ENCODE measurements around the gene NUP85. TPM values are rescaled to one million over a fixed set of nuclear protein-coding genes. Genes with fewer than 3 reads are reported as not detected.

The NUP85 gene
- total RNA-seq, 2 donors from 2014 or later = 30.3 to 39.3 TPM

DNA sequence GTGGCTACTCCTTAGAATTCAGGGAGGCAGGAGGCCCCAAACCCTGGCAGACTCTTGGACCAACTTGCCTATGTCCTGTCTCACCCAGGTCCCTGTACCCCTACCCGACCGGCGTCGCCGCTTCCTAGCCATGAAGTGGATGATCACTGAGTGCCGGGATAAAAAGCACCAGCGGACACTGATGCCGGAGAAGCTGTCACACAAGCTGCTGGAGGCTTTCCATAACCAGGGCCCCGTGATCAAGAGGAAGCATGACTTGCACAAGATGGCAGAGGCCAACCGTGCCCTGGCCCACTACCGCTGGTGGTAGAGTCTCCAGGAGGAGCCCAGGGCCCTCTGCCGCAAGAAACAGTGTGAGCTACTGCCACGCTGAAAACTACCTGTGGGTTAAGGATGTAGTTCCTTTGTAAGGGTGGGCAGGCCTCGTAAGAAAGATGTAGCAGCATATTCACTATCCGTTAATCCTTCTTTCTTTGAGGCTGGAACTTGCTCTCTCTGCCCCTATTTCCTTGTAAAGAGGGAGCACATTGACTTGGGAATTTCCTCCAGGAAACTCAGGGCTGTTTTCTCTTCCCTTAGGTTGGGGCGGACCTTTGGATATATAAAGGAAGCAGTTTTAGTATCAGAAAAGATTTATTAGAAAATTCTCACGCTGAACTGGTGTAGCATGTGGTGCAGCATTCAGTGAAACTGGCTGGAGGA lies 60.3 kb downstream of the NUP85 start:
- Histone ChIP-seq H3K36me3 (peaks cover 19% of the 10 kb centered on the region), H3K27ac (no peak overlapping the region), H3K27me3 (replicated peaks; ENCODE audit: insufficient read depth) (no peaks in the 10 kb centered on the region), H3K4me1 (ENCODE audit: control insufficient read depth in 1 of 2, low read depth in 2 of 2) (peaks cover 11 to 20% of the 10 kb centered on the region in 2 donors), H3K4me3 (no peak overlapping the region), H3K9me3 (no peaks in the 10 kb centered on the region)
- TF ChIP-seq, protein P1, sequence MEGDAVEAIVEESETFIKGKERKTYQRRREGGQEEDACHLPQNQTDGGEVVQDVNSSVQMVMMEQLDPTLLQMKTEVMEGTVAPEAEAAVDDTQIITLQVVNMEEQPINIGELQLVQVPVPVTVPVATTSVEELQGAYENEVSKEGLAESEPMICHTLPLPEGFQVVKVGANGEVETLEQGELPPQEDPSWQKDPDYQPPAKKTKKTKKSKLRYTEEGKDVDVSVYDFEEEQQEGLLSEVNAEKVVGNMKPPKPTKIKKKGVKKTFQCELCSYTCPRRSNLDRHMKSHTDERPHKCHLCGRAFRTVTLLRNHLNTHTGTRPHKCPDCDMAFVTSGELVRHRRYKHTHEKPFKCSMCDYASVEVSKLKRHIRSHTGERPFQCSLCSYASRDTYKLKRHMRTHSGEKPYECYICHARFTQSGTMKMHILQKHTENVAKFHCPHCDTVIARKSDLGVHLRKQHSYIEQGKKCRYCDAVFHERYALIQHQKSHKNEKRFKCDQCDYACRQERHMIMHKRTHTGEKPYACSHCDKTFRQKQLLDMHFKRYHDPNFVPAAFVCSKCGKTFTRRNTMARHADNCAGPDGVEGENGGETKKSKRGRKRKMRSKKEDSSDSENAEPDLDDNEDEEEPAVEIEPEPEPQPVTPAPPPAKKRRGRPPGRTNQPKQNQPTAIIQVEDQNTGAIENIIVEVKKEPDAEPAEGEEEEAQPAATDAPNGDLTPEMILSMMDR (IDR thresholded peaks at IDR 0.05) = no peak
- no peak for DNase-seq (ENCODE audit: low spot score)
- ATAC-seq (ENCODE audit: insufficient number of reproducible peaks, low FRiP score, low read depth) = no peak

DNA sequence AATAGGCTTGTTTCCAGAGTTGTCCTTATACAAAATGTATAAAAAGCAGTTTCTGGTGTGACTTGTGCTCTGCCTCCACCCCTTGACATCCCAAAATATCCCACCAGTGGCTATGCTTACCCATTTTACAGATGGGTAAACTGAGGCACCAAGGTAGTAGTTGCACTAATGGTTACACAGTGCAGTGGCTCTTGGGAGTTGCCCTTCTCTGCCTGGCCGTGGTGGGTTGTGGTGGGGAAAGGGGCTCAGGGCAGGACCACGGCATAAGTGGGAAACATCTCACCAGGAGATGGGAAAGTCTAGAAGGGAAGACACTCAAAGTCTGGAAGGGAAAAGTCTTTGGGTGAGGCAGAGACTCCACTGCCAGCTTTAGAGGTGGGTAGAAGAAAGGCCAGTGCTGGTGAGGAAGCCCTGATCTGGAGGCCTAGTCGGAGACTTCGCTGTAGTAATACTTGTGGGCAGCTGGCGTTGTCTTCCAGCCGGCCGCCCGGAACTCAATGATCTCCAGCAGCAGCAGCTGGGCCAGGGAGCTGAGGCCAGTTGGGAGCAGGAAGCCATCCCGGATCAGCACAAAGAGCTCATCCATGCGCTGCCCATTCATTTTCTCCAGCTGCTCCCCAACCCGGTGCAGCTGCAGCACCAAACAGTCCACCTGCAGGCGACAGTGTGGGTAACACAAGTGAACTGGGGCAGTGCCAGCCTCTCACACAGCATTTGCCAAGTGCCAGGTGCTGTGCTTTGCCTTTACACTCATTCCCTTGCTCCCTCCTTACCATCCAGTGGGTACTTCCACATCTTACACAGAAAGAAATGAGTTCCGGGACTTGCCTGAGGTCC lies 61.1 kb downstream of the NUP85 start:
- DNase-seq (ENCODE audit: low spot score) (no peak), ATAC-seq (ENCODE audit: insufficient number of reproducible peaks, low FRiP score, low read depth) (no peak)
- Histone ChIP-seq H3K27me3 (replicated peaks; ENCODE audit: insufficient read depth) (no peaks in the 10 kb centered on the region), H3K36me3 (peaks cover 19% of the 10 kb centered on the region), H3K4me3 (no peak overlapping the region), H3K27ac (no peak overlapping the region), H3K4me1 (ENCODE audit: control insufficient read depth in 1 of 2, low read depth in 2 of 2) (peaks cover 11 to 17% of the 10 kb centered on the region in 2 donors), H3K9me3 (no peaks in the 10 kb centered on the region)
- TF ChIP-seq, protein P1 (IDR thresholded peaks at IDR 0.05) = no peak

DNA sequence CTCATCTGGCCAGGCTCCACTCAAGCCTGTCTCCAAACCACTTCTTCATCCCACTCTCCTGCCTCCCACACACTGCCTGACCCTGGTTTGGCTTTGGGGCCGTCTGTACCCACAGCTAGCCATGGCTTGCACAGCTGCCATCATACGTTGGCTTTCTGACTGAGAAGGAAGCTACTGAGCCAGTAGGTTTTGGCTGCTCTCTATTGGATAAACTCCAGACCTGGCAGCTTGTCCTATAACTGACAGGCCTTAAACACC lies 61.6 kb downstream of the NUP85 start:
- DNase-seq (ENCODE audit: low spot score) = no peak
- no peak overlapping the region for H3K4me3 ChIP-seq
- no peaks in the 10 kb centered on the region for H3K27me3 ChIP-seq (replicated peaks; ENCODE audit: insufficient read depth)
- no peak overlapping the region for H3K27ac ChIP-seq
- H3K4me1 ChIP-seq (ENCODE audit: control insufficient read depth in 1 of 2, low read depth in 2 of 2) = peaks cover 13 to 21% of the 10 kb centered on the region in 2 donors
- H3K9me3 ChIP-seq = no peaks in the 10 kb centered on the region
- TF ChIP-seq, protein P1 (IDR thresholded peaks at IDR 0.05) = no peak
- no peak for ATAC-seq (ENCODE audit: insufficient number of reproducible peaks, low FRiP score, low read depth)
- peaks cover 19% of the 10 kb centered on the region for H3K36me3 ChIP-seq

DNA sequence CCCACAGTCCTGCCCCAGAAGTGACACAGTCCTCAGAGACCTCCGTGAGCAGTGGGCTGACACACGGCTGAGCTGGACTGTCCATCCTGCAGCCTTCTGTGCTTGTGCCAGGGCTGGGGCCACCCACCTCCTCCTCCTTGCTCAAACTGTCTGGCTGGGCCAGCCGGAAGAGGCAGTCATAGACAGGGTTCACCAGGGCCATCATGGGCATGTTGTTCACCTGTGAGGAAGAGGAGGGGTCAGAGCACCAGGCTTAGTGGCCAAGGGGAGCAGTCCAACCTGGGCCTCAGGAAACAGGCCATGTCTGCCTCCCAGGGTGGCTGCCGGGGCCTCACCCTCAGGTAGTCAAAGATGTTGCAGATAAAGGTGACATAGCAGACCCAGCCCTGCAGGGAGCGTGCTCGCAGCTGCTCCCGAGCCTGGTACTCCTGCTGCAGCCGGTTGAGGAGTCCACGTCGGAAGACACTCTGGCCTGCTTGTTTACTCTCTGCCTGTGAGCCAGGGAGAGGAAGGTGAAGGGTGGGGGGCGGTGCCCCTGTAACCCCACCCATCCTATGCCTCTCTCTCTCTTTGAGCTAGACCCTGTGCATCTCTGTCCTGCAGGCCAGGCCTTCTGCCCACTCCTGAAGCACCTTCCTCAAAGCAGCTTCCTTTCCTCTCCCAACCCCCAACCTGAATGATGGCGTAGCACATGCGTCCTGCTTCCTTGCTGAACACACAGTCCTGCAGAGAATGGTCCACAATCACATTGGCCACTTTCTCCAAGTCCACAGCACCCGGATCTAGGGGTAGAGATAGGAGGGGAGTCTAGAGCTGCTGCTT lies 62.1 kb downstream of the NUP85 start:
- Histone ChIP-seq H3K9me3 (no peaks in the 10 kb centered on the region), H3K4me3 (no peak overlapping the region), H3K36me3 (peaks cover 19% of the 10 kb centered on the region), H3K27me3 (replicated peaks; ENCODE audit: insufficient read depth) (no peaks in the 10 kb centered on the region), H3K4me1 (ENCODE audit: control insufficient read depth in 1 of 2, low read depth in 2 of 2) (peaks cover 14 to 22% of the 10 kb centered on the region in 2 donors), H3K27ac (no peak overlapping the region)
- ATAC-seq (ENCODE audit: insufficient number of reproducible peaks, low FRiP score, low read depth) = no peak
- no peak for DNase-seq (ENCODE audit: low spot score)
- TF ChIP-seq, protein P1 (IDR thresholded peaks at IDR 0.05) = no peak

DNA sequence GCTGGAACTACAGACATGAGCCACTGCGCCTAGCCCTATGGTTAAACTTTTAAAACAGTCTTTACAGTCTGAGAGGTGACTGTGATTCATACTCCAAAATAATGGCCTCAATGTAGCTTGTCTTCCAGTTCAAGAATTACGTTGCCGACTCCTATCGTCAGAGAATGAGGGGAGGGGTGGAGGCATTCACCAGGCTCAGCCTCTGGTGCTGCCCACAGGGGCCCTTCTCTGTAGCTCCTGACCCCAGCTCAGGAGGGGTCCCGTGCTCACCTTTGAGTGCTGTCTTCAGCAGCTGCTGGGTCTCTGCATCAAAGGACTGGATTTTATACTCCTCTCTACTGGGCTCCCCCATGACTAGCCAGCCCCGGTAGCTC lies 64.4 kb downstream of the NUP85 start:
- DNase-seq (ENCODE audit: low spot score) (no peak), ATAC-seq (ENCODE audit: insufficient number of reproducible peaks, low FRiP score, low read depth) (no peak)
- peak overlapping the region; percentile 97 for H3K4me3 ChIP-seq
- no peaks in the 10 kb centered on the region for H3K27me3 ChIP-seq (replicated peaks; ENCODE audit: insufficient read depth)
- no peaks in the 10 kb centered on the region for H3K9me3 ChIP-seq
- peaks cover 12 to 25% of the 10 kb centered on the region in 2 donors for H3K4me1 ChIP-seq (ENCODE audit: control insufficient read depth in 1 of 2, low read depth in 2 of 2)
- peak overlapping the region; percentile 97 to 99 for H3K27ac ChIP-seq
- TF ChIP-seq, protein P1 (IDR thresholded peaks at IDR 0.05) = no peak
- peaks cover 19% of the 10 kb centered on the region for H3K36me3 ChIP-seq

Measured in thoracic aorta (tissue), 2 donors.